Spleen (tissue), 11 donors: ENCODE measurements around the gene NCR3LG1. TPM values are rescaled to one million over a fixed set of nuclear protein-coding genes. Genes with fewer than 3 reads are reported as not detected.

Source experiments
- DNase-seq: peaks from one replicate; pipeline ENCODE4 v3.0.0-alpha.2; 2020
- H3K27ac ChIP-seq, 8 donors: fragments of 200-600 bp; sonication (generic) in 7 of 8; 1 replicate in 4 of 8; 2 replicates in 4 of 8; pipeline versions ENCODE4 v1.5.0 to v1.8.0; 2016 to 2021; ENCODE audit warnings: inconsistent platforms in 4 of 8, mild to moderate bottlenecking in 4 of 8, moderate library complexity in 1 of 8
- H3K27me3 ChIP-seq, 7 donors: fragments of 200-600 bp; sonication (generic) in 6 of 7; replicated peaks in 1 of 7; 1 replicate in 4 of 7; 2 replicates in 3 of 7; pipeline versions ENCODE4 v1.5.0 to v1.8.0; 2016 to 2021; ENCODE audit warnings: inconsistent platforms in 3 of 7, mild to moderate bottlenecking in 1 of 7
- H3K36me3 ChIP-seq, 6 donors: fragments of 200-600 bp; sonication (generic) in 5 of 6; 1 replicate in 4 of 6; 2 replicates in 2 of 6; pipeline versions ENCODE4 v1.5.0 to v1.8.0; 2016 to 2021; ENCODE audit warnings: inconsistent platforms in 2 of 6
- H3K4me1 ChIP-seq, 6 donors: fragments of 200-600 bp; sonication (generic) in 5 of 6; 1 replicate in 3 of 6; 2 replicates in 3 of 6; pipeline versions ENCODE4 v1.5.0 to v1.8.0; 2016 to 2021; ENCODE audit warnings: inconsistent platforms in 3 of 6
- H3K4me3 ChIP-seq, 8 donors: fragments of 200-600 bp; sonication (generic) in 7 of 8; 1 replicate in 4 of 8; 2 replicates in 4 of 8; pipeline versions ENCODE4 v1.5.0 to v1.8.0; 2016 to 2021; ENCODE audit warnings: inconsistent platforms in 4 of 8, mild to moderate bottlenecking in 4 of 8, moderate library complexity in 2 of 8
- H3K9me3 ChIP-seq, 8 donors: fragments of 200-600 bp; sonication (generic) in 7 of 8; 1 replicate in 4 of 8; 2 replicates in 4 of 8; pipeline versions ENCODE4 v1.5.0 to v1.8.0; 2016 to 2021; ENCODE audit warnings: inconsistent platforms in 4 of 8
- POLR2A ChIP-seq, 3 donors: fragments of 450-650 bp; IDR thresholded peaks; one replicate each; pipeline ENCODE4 v1.5.1; 2017; ENCODE audit warnings: antibody characterized with exemption in 3 of 3, mild to moderate bottlenecking in 1 of 3
- POLR2AphosphoS5 ChIP-seq, 3 donors: sonication (generic); formaldehyde crosslinking; IDR thresholded peaks; one replicate each; pipeline ENCODE4 v1.5.1; 2017; ENCODE audit warnings: antibody characterized with exemption in 3 of 3
- WGBS, 5 donors: extraction: QIAGEN DNeasy Blood & Tissue Kit in 3 of 5; methylation state at CpG; one replicate each; pipeline versions ENCODE4 v1.1.5 to v1.1.7; 2013 to 2018; 5-methylcytosine and 5-hydroxymethylcytosine counted together
- intact Hi-C: fragments of 100-400 bp; cut with DNase I; formaldehyde crosslinking; loops from one replicate; pipeline ENCODE4 v1.15.0; 2023; ENCODE audit warnings: low total_unique reads
- polyA plus RNA-seq, 3 donors: library from polyadenylated mRNA; stranded (reverse); fragments of 200-250 nt; gene quantifications; one replicate each; pipeline ENCODE4 v1.2.1, GENCODE V29; 2013
- total RNA-seq, 7 donors: library from RNA; depleted of rRNA in 3 of 7; stranded (reverse); fragments of >200 nt in 3 of 7; fragmentation: NEBNext Ultra II Directional in 4 of 7; extraction: Animal tissue kit (Norgen Biotek cat#: 25700) in 4 of 7; gene quantifications; one replicate each; pipeline versions ENCODE4 v1.1.0 to v1.2.1, GENCODE V29; 2016 to 2021
- TF ChIP-seq, protein P1 (sequence below), 11 experiments: fragments of 200-600 bp in 7 of 11; fragments of 450-650 bp in 4 of 11; sonication (generic) in 4 of 11; IDR thresholded peaks in 8 of 11; conservative IDR thresholded peaks in 3 of 11; 1 replicate in 7 of 11; 2 replicates in 4 of 11; pipeline versions ENCODE4 v1.4.0 to v1.8.0; 2016 to 2021; ENCODE audit warnings: antibody characterized with exemption in 11 of 11, inconsistent platforms in 4 of 11, mild to moderate bottlenecking in 1 of 11
- donor health status: healthy with polysubstance abuse.
- donor health status: DM: no; HTN: no; CAD: no; lungs with moderate emphysema.
- donor health status: DM: no; HTN: no; CAD: no.
- donor health status: Bipolar disorder and iron deficiency.
- donor health status: healthy.
- donor health status: DM: no; HTN: no; CAD: no.
- donor health status: DM: yes; HTN: yes; CAD: no.

The NCR3LG1 gene
- total and polyA plus RNA-seq, 10 donors: 0.04 to 5.4 (median 1.8) TPM

DNA sequence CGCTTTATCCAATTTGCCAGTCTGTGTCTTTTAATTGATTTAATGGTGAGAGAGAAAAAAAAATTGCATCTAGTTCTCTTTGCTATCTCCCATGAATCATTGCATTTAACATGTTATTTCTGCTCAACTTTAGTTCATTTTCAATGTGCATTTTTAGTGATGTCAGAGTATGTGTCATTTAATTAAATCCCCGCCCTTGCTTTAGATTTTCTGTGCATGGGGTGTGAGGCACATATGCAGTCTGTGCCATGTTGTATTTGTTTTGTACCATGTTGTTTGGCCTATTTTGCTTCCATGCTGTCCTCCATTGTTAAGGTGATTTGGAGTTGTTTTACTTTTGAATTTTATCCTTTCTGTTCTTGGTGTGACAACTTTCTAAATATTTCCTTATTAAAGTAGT is 8.3 kb upstream of the NCR3LG1 start:
- Histone ChIP-seq H3K27ac (no peak overlapping the region), H3K4me1 (no peaks in the 10 kb centered on the region), H3K9me3 (no peaks in the 10 kb centered on the region), H3K27me3 (no peaks in the 10 kb centered on the region), H3K4me3 (no peak overlapping the region), H3K36me3 (peaks cover 0 to 10% (median 0%) of the 10 kb centered on the region in 6 donors)
- DNase-seq: no peak
- WGBS, 5 donors: 96 to 100% (median 100%) methylated on average over 2 of the region's 2 CpGs
- no peak for TF ChIP-seq POLR2A (IDR thresholded peaks at IDR 0.05)
- TF ChIP-seq, protein P1, sequence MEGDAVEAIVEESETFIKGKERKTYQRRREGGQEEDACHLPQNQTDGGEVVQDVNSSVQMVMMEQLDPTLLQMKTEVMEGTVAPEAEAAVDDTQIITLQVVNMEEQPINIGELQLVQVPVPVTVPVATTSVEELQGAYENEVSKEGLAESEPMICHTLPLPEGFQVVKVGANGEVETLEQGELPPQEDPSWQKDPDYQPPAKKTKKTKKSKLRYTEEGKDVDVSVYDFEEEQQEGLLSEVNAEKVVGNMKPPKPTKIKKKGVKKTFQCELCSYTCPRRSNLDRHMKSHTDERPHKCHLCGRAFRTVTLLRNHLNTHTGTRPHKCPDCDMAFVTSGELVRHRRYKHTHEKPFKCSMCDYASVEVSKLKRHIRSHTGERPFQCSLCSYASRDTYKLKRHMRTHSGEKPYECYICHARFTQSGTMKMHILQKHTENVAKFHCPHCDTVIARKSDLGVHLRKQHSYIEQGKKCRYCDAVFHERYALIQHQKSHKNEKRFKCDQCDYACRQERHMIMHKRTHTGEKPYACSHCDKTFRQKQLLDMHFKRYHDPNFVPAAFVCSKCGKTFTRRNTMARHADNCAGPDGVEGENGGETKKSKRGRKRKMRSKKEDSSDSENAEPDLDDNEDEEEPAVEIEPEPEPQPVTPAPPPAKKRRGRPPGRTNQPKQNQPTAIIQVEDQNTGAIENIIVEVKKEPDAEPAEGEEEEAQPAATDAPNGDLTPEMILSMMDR (IDR thresholded peaks at IDR 0.05 in 8 of 11, conservative IDR thresholded peaks at IDR 0.05 in 3 of 11): no peak
- no peak for TF ChIP-seq POLR2AphosphoS5 (IDR thresholded peaks at IDR 0.05)
- intact Hi-C loops: no loop called here

DNA sequence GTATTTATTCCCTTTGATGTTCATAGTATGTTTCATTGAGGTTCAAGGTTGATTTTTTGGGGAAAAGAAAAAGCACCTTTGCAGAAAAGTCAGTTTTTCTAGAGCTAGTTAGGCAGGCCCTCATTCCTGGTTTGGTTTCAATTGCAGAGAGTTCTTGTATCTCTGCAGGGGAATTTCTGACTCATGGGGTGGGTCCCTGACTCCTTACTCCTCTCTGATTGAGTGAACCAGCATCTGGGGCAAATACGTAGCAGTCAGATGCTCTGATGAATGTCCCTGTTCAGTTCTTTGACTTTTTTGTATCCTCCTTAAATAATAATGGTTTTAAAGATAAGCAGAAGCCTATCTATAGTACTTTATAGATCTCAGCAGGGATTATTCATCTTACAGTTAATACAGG is 7.7 kb upstream of the NCR3LG1 start:
- no peaks in the 10 kb centered on the region for H3K27me3 ChIP-seq
- no peak for DNase-seq
- H3K4me3 ChIP-seq: no peak overlapping the region
- 81 to 90% (median 87%) methylated on average over 1 of the region's 1 CpG for WGBS, 5 donors
- H3K27ac ChIP-seq: no peak overlapping the region
- no peaks in the 10 kb centered on the region for H3K9me3 ChIP-seq
- TF ChIP-seq POLR2A (IDR thresholded peaks at IDR 0.05): no peak
- TF ChIP-seq, protein P1 (IDR thresholded peaks at IDR 0.05 in 8 of 11, conservative IDR thresholded peaks at IDR 0.05 in 3 of 11): no peak
- TF ChIP-seq POLR2AphosphoS5 (IDR thresholded peaks at IDR 0.05): no peak
- no peaks in the 10 kb centered on the region for H3K4me1 ChIP-seq
- intact Hi-C loops: no loop called here
- peaks cover 0 to 10% (median 0%) of the 10 kb centered on the region in 6 donors for H3K36me3 ChIP-seq

DNA sequence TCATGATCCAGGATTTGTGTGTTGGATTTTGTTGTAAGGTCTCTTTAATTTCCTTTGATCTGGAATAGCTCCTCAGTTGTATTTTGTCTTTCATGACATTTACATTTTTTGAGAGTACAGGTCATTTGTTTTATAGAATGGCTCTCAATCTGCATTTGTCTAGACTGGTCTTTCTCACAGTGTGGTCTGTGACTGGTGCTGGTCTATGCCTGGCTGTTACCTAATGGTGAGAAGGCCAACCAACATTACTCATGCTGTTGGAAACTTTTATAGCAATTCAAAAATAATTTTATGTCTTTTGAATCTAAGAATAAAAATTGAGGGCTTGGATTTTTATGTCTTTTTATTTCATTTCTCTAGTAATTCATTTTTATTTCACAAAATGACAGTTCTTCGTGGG is 3.9 kb upstream of the NCR3LG1 start:
- 58 to 97% (median 90%) methylated on average over 1 of the region's 1 CpG for WGBS, 5 donors
- no peak overlapping the region for H3K4me3 ChIP-seq
- no peaks in the 10 kb centered on the region for H3K9me3 ChIP-seq
- peaks cover 2 to 19% (median 14%) of the 10 kb centered on the region in 6 donors for H3K4me1 ChIP-seq
- H3K27ac ChIP-seq: no peak overlapping the region
- no peak for TF ChIP-seq POLR2AphosphoS5 (IDR thresholded peaks at IDR 0.05)
- no peak for TF ChIP-seq POLR2A (IDR thresholded peaks at IDR 0.05)
- TF ChIP-seq, protein P1 (IDR thresholded peaks at IDR 0.05 in 8 of 11, conservative IDR thresholded peaks at IDR 0.05 in 3 of 11): no peak
- peaks cover 0 to 18% (median 0%) of the 10 kb centered on the region in 7 donors for H3K27me3 ChIP-seq
- intact Hi-C loops: no loop called here
- peaks cover 0 to 10% (median 0%) of the 10 kb centered on the region in 6 donors for H3K36me3 ChIP-seq
- no peak for DNase-seq

DNA sequence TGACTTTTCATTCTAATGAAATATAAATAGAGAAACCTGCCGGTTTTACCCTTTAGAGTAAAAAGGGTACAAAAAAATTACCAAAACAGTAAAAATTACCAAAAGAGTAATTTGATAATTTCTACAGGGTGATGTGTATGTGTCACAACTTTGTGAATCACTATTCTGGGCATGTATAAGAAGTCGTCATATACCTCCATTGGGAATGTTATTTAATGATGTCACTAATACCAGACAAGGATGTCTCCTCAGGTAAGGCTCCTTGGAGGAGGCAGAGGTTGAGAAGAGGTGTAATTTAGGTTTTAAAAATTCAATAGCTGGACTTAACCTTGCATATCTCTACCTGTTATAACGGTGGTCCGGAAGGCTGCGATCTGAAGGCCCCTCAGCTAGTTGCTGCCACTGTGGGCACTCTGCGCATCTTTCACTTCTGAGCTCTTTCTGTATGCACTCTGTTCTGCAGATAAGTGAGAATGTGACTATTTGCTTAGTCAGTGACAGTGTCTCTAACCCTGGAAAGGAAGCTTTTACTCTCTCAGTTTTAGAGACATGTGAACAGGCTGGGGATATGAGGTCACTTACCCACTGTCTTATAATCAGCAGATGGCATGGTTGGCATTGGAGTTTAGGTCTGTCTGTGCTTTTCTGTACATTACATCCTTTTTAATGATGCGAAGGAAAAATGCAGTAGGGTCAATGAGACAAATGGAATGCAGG is 987 bp upstream of the NCR3LG1 start:
- Histone ChIP-seq H3K27me3 (peaks cover 0 to 30% (median 0%) of the 10 kb centered on the region in 7 donors), H3K4me1 (peaks cover 13 to 39% (median 31%) of the 10 kb centered on the region in 6 donors), H3K27ac (no peak overlapping the region), H3K9me3 (peaks cover 0 to 7% (median 0%) of the 10 kb centered on the region in 8 donors), H3K4me3 (peak overlapping the region in 1 of 8 donors; percentile 84), H3K36me3 (no peaks in the 10 kb centered on the region)
- WGBS, 5 donors: 90 to 95% (median 94%) methylated on average over 7 of the region's 7 CpGs
- intact Hi-C loops: loop anchor here (10.0 kb wide), 1 partner anchor 116 kb away; no protein-coding TSS in a partner anchor
- no peak for DNase-seq
- TF ChIP-seq POLR2A (IDR thresholded peaks at IDR 0.05) (no peak), POLR2AphosphoS5 (IDR thresholded peaks at IDR 0.05) (no peak)
- TF ChIP-seq, protein P1 (IDR thresholded peaks at IDR 0.05 in 8 of 11, conservative IDR thresholded peaks at IDR 0.05 in 3 of 11): no peak
